Stomach smooth muscle (tissue), 2 donors: Measurements from ENCODE around the gene ENDOD1.
"Not testable (repeated sequence)": the region's sequence is repeated elsewhere in the genome, so short reads cannot be mapped to it uniquely, and the experiment has no call there.

Experiments used
- H3K27ac ChIP-seq: one replicate; pipeline ENCODE4 v1.7.0; 2013; ENCODE audit warnings: mild to moderate bottlenecking, low read length, inconsistent platforms
- H3K27me3 ChIP-seq, 2 donors: one replicate each; pipeline ENCODE4 v1.7.0; 2013; ENCODE audit warnings: low read length in 2 of 2; ENCODE audit not compliant: insufficient read depth in 2 of 2, control insufficient read depth in 1 of 2
- H3K36me3 ChIP-seq, 2 donors: one replicate each; pipeline ENCODE4 v1.7.0; 2013; ENCODE audit warnings: low read length in 2 of 2; ENCODE audit not compliant: control insufficient read depth in 2 of 2, insufficient read depth in 2 of 2
- H3K4me1 ChIP-seq: one replicate; pipeline ENCODE4 v1.7.0; 2013; ENCODE audit warnings: low read length; ENCODE audit not compliant: control insufficient read depth, insufficient read depth
- H3K4me3 ChIP-seq, 2 donors: one replicate each; pipeline ENCODE4 v1.7.0; 2013; ENCODE audit warnings: low read length in 2 of 2
- H3K9ac ChIP-seq, 2 donors: one replicate each; pipeline ENCODE4 v1.7.0; 2013; ENCODE audit warnings: low read length in 2 of 2, mild to moderate bottlenecking in 1 of 2
- H3K9me3 ChIP-seq, 2 donors: one replicate each; pipeline ENCODE4 v1.7.0; 2013; ENCODE audit warnings: low read length in 2 of 2; ENCODE audit not compliant: control insufficient read depth in 2 of 2
- donor health status: healthy.
- donor health status: Pancreatic carcinoma.

ENDOD1 gene, protein sequence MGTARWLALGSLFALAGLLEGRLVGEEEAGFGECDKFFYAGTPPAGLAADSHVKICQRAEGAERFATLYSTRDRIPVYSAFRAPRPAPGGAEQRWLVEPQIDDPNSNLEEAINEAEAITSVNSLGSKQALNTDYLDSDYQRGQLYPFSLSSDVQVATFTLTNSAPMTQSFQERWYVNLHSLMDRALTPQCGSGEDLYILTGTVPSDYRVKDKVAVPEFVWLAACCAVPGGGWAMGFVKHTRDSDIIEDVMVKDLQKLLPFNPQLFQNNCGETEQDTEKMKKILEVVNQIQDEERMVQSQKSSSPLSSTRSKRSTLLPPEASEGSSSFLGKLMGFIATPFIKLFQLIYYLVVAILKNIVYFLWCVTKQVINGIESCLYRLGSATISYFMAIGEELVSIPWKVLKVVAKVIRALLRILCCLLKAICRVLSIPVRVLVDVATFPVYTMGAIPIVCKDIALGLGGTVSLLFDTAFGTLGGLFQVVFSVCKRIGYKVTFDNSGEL

DNA sequence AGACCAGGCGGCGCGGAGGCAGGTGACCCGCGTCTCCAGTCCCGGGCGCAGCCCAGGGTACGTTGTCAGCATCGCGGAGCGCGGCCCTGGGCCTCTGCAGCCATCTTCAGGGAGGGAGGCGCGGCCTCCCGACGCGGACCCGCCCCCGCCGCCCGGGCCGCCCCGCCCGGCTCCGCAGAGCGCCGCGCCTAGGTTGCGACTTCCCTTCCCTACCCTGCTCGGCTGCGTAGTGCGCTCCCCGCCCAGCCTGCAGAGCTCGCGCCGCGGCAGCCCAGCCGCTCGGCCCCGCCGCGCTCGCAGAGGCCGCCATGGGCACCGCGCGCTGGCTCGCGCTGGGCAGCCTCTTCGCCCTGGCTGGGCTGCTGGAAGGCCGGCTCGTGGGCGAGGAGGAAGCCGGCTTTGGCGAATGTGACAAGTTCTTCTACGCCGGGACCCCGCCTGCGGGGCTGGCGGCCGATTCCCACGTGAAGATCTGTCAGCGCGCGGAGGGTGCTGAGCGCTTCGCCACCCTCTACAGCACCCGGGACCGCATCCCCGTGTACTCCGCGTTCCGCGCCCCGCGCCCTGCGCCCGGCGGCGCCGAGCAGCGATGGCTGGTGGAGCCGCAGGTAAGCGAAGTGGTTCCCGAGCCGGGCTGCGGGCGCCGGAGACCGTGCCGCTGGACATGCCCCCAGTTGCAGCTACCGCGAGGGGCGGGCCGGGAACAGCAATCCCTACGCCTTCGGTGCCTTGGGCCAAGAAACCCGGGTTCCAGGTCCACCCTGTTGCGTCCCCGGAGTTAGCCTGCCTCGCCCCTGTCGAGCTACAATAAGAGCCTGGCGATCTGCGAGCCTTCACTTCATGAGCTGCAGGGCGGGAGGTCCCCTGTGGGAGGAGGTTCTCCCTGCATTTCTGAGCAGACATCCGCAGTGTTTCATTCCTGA is at the start of gene ENDOD1:
ENDOD1 (plus strand) TSS at position 227 of the 923 bp plus-strand sequence; CDS start at position 309, 82 bp downstream.
- H3K27ac ChIP-seq, result peak within 1 kb of the TSS; percentile 82
- H3K9me3 ChIP-seq, result no peaks in the 10 kb centered on the region
- H3K4me1 ChIP-seq, result peaks cover 15% of the 10 kb centered on the region
- H3K27me3 ChIP-seq, result no peaks in the 10 kb centered on the region
- no peaks in the 10 kb centered on the region for H3K36me3 ChIP-seq
- H3K4me3 ChIP-seq, result peak within 1 kb of the TSS; percentile 79 to 89
- H3K9ac ChIP-seq, result peak within 1 kb of the TSS; percentile 66 to 70

- Histone ChIP-seq H3K9ac (no peak overlapping the region), H3K36me3 (no peaks in the 10 kb centered on the region), H3K4me1 (no peaks in the 10 kb centered on the region), H3K27me3 (peaks cover 12 to 17% of the 10 kb centered on the region in 2 donors), H3K4me3 (no peak overlapping the region), H3K9me3 (peaks cover 0 to 3% of the 10 kb centered on the region in 2 donors), H3K27ac (no peak overlapping the region)
Observed at GRCh38 chr11:95042239-95042638, 47.4 kb upstream of the ENDOD1 start.

- Histone ChIP-seq H3K27ac (no peak overlapping the region), H3K9ac (no peak overlapping the region), H3K27me3 (peaks cover 10 to 17% of the 10 kb centered on the region in 2 donors), H3K4me1 (no peaks in the 10 kb centered on the region), H3K4me3 (no peak overlapping the region), H3K36me3 (no peaks in the 10 kb centered on the region), H3K9me3 (peaks cover 0 to 3% of the 10 kb centered on the region in 2 donors)
Observed at GRCh38 chr11:95042906-95043305, 46.7 kb upstream of the ENDOD1 start.

GRCh38 chr11:95044010-95044409 is 45.6 kb upstream of the ENDOD1 start:
- no peaks in the 10 kb centered on the region for H3K4me1 ChIP-seq
- no peak overlapping the region for H3K27ac ChIP-seq
- H3K9ac ChIP-seq, result no peak overlapping the region
- no peaks in the 10 kb centered on the region for H3K36me3 ChIP-seq
- no peaks in the 10 kb centered on the region for H3K9me3 ChIP-seq
- no peak overlapping the region for H3K4me3 ChIP-seq
- peaks cover 10 to 15% of the 10 kb centered on the region in 2 donors for H3K27me3 ChIP-seq

- Histone ChIP-seq H3K9ac (no peak overlapping the region), H3K9me3 (no peaks in the 10 kb centered on the region), H3K4me1 (no peaks in the 10 kb centered on the region), H3K27ac (no peak overlapping the region), H3K27me3 (peaks cover 6 to 16% of the 10 kb centered on the region in 2 donors), H3K36me3 (no peaks in the 10 kb centered on the region), H3K4me3 (no peak overlapping the region)
Observed at GRCh38 chr11:95045812-95046211, 43.8 kb upstream of the ENDOD1 start.

GRCh38 chr11:95049122-95049521 is 40.5 kb upstream of the ENDOD1 start, which contains the start of gene KDM4F:
Gene KDM4F (plus strand): TSS chr11:95049422.
- H3K27ac ChIP-seq, H3K9ac ChIP-seq, H3K4me3 ChIP-seq, H3K4me1 ChIP-seq, H3K36me3 ChIP-seq, H3K9me3 ChIP-seq: not testable (repeated sequence)
- peaks cover 3 to 12% of the 10 kb centered on the region in 2 donors for H3K27me3 ChIP-seq

DNA sequence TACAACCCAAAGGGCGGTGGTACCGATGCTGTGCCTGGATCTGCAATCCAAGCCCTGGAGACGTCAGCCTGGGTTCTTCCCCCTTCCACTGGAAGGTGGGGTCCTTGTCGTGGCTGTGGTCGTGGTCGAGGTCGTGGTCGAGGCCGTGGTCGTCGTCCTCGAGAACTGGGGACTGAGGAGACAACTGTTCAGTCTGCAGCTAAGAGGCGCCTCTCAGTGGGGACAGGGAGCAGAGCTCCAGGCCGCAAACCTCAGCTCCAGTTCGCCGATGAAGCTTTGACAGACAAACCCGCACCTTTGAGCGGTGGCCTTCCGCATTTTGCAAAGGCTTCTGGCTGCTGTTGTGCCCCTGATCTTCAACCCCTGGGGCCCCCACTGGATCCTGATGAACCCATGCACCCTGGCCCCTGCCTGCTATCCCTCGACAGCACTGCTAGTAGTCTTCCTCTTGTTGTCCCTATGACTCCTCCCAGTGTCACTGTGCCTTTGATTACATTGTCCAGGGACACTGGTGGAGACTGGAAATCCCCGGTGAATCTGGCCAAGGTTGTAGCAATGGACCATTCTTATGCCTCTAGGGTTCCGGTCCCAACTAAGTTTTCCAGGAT is 38.9 kb upstream of the ENDOD1 start:
- Histone ChIP-seq H3K27me3 (peaks cover 0 to 10% of the 10 kb centered on the region in 2 donors), H3K9ac (no peak overlapping the region), H3K9me3 (no peaks in the 10 kb centered on the region), H3K27ac (no peak overlapping the region), H3K36me3 (no peaks in the 10 kb centered on the region), H3K4me3 (no peak overlapping the region), H3K4me1 (no peaks in the 10 kb centered on the region)

DNA sequence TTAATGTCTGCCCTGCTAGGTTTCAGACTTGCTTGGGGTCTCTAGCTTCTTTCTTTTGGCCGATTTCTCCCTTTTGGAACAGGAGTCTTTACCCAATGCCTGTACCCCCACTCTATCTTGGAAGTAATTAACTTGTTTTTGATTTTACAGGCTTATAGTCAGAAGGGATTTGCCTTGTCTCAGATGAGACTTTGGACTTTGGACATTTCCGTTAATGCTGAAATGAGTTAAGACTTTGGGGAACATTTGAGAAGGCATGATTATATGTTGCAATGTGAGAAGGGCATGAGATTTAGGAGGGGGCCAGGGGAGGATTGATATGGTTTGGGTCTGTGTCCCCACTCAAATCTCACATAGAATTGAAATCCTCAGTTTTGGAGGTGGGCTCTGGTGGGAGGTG is 35.3 kb upstream of the ENDOD1 start:
- H3K9ac ChIP-seq, result no peak overlapping the region
- no peak overlapping the region for H3K4me3 ChIP-seq
- H3K4me1 ChIP-seq, result no peaks in the 10 kb centered on the region
- H3K36me3 ChIP-seq, result no peaks in the 10 kb centered on the region
- H3K27ac ChIP-seq, result no peak overlapping the region
- H3K27me3 ChIP-seq, result peaks cover 0 to 10% of the 10 kb centered on the region in 2 donors
- H3K9me3 ChIP-seq, result no peaks in the 10 kb centered on the region

- Histone ChIP-seq H3K36me3 (no peaks in the 10 kb centered on the region), H3K9ac (no peak overlapping the region), H3K4me3 (no peak overlapping the region), H3K9me3 (no peaks in the 10 kb centered on the region), H3K4me1 (no peaks in the 10 kb centered on the region), H3K27me3 (peaks cover 0 to 7% of the 10 kb centered on the region in 2 donors), H3K27ac (no peak overlapping the region)
Observed at GRCh38 chr11:95055283-95055897, 34.3 kb upstream of the ENDOD1 start.

GRCh38 chr11:95057959-95058358 is 31.7 kb upstream of the ENDOD1 start:
- Histone ChIP-seq H3K4me3 (no peak overlapping the region), H3K36me3 (no peaks in the 10 kb centered on the region), H3K27me3 (peaks cover 0 to 5% of the 10 kb centered on the region in 2 donors), H3K9ac (no peak overlapping the region), H3K9me3 (no peaks in the 10 kb centered on the region), H3K4me1 (no peaks in the 10 kb centered on the region), H3K27ac (no peak overlapping the region)
